K562 (cell line): ENCODE results near the gene BIRC5. TPM values are rescaled to one million over a fixed set of nuclear protein-coding genes. Genes with fewer than 3 reads are reported as not detected.

Experiments used
- CREBBP ChIP-seq: IDR thresholded peaks from one replicate; pipeline ENCODE4 v1.6.1; 2012; ENCODE audit warnings: low read depth, mild to moderate bottlenecking, control low read depth, inconsistent platforms, low read length
- DNMT1 ChIP-seq: fragments of 450-650 bp; IDR thresholded peaks from 2 replicates; pipeline ENCODE4 v1.6.1; 2016; ENCODE audit warnings: antibody characterized with exemption, mild to moderate bottlenecking
- FOXP1 ChIP-seq: sonication (generic); formaldehyde crosslinking; IDR thresholded peaks from 2 replicates; pipeline ENCODE4 v1.8.0; 2022; ENCODE audit warnings: mild to moderate bottlenecking, missing genetic modification reagents
- GTF2E2 ChIP-seq: fragments of 200-800 bp; sonication (Bioruptor generic); IDR thresholded peaks from 2 replicates; pipeline ENCODE4 v1.6.1; 2016; ENCODE audit warnings: missing genetic modification characterization, missing compliant biosample characterization
- HNRNPL ChIP-seq: fragments of 200-400 bp; formaldehyde crosslinking; IDR thresholded peaks from 2 replicates; pipeline ENCODE4 v1.6.1; 2017; ENCODE audit warnings: low read depth, mild to moderate bottlenecking, low read length
- HSF4 ChIP-seq: fragments of 250-450 bp; sonication (Bioruptor Pico); IDR thresholded peaks from 2 replicates; pipeline ENCODE4 v2.1.2; 2022; ENCODE audit warnings: mild to moderate bottlenecking, moderate library complexity, borderline replicate concordance
- KDM1A ChIP-seq, 2 experiments: fragments of 450-650 bp; IDR thresholded peaks; 2 replicates each; pipeline ENCODE4 v1.6.1; 2016; ENCODE audit warnings: mild to moderate bottlenecking in 2 of 2
- KDM5B ChIP-seq: fragments of 200-600 bp; sonication (generic); IDR thresholded peaks from 2 replicates; pipeline ENCODE4 v1.6.1; 2012; ENCODE audit warnings: low read depth, mild to moderate bottlenecking, moderate library complexity, low read length, control low read depth, inconsistent platforms; ENCODE audit not compliant: insufficient replicate concordance
- MYC ChIP-seq, 2 experiments: fragments of 250-450 bp in 1 of 2; sonication (Bioruptor Pico) in 1 of 2; IDR thresholded peaks; 2 replicates each; pipeline versions ENCODE4 v1.5.1 to v1.6.1; 2012 to 2021; ENCODE audit warnings: low read depth in 2 of 2, borderline replicate concordance in 1 of 2, improper control_type of control experiment in 1 of 2, low read length in 1 of 2, mild to moderate bottlenecking in 1 of 2, moderate library complexity in 1 of 2
- NBN ChIP-seq: fragments of 450-650 bp; IDR thresholded peaks from 2 replicates; pipeline ENCODE4 v1.6.1; 2016; ENCODE audit warnings: low read depth, mild to moderate bottlenecking
- NFATC3 ChIP-seq: fragments of 450-650 bp; IDR thresholded peaks from 2 replicates; pipeline ENCODE4 v1.6.1; 2017; ENCODE audit warnings: mild to moderate bottlenecking
- POLR2AphosphoS5 ChIP-seq: IDR thresholded peaks from 2 replicates; pipeline ENCODE4 v1.6.1; 2011; ENCODE audit warnings: mild to moderate bottlenecking, low read depth, low read length, moderate library complexity; ENCODE audit not compliant: control insufficient read depth, insufficient read depth
- PPARD ChIP-seq: fragments of 250-450 bp; sonication (Bioruptor Pico); IDR thresholded peaks from 2 replicates; pipeline ENCODE4 v1.8.0; 2022; ENCODE audit warnings: inconsistent platforms, mild to moderate bottlenecking, moderate library complexity
- PYGO2 ChIP-seq: fragments of 450-650 bp; IDR thresholded peaks from 2 replicates; pipeline ENCODE4 v1.6.1; 2016; ENCODE audit warnings: mild to moderate bottlenecking, missing genetic modification characterization, moderate library complexity, missing compliant biosample characterization
- SLC30A9 ChIP-seq: fragments of 250-450 bp; sonication (Bioruptor Pico); IDR thresholded peaks from 2 replicates; pipeline ENCODE4 v1.8.0; 2022; ENCODE audit warnings: mild to moderate bottlenecking, moderate library complexity
- SMARCA5 ChIP-seq: fragments of 450-650 bp; IDR thresholded peaks from 2 replicates; pipeline ENCODE4 v1.6.1; 2016
- VEZF1 ChIP-seq: fragments of 200-800 bp; sonication (Bioruptor generic); IDR thresholded peaks from 2 replicates; pipeline ENCODE4 v1.6.1; 2017; ENCODE audit warnings: missing genetic modification characterization, missing compliant biosample characterization
- ZBTB17 ChIP-seq: fragments of 450-650 bp; formaldehyde crosslinking; IDR thresholded peaks from 2 replicates; pipeline ENCODE4 v1.4.0; 2020; ENCODE audit warnings: mild to moderate bottlenecking
- ZNF212 ChIP-seq: fragments of 450-650 bp; formaldehyde crosslinking; IDR thresholded peaks from 2 replicates; pipeline ENCODE4 v1.4.0; 2020; ENCODE audit warnings: mild to moderate bottlenecking
- ZNF263 ChIP-seq: sonication (generic); formaldehyde crosslinking; IDR thresholded peaks from 2 replicates; pipeline ENCODE4 v1.8.0; 2022; ENCODE audit warnings: mild to moderate bottlenecking, missing genetic modification reagents, borderline replicate concordance
- ZNF311 ChIP-seq: fragments of 250-450 bp; sonication (Bioruptor Pico); IDR thresholded peaks from 2 replicates; pipeline ENCODE4 v1.4.0; 2020; ENCODE audit warnings: mild to moderate bottlenecking, moderate library complexity
- ZNF589 ChIP-seq: fragments of 200-800 bp; sonication (Bioruptor generic); IDR thresholded peaks from 2 replicates; pipeline ENCODE4 v1.6.1; 2016; ENCODE audit warnings: low read depth, missing genetic modification characterization, missing compliant biosample characterization
- polyA plus RNA-seq, 8 experiments: library from polyadenylated mRNA; depleted of rRNA in 4 of 8; stranded (reverse) in 5 of 8; unstranded in 3 of 8; fragments of >200 nt; fragmentation: Nextera tagmentation in 2 of 8; fragmentation: Illumina TruSeq in 1 of 8; extraction: Ambion mirVana in 2 of 8; extraction: Trizol in 1 of 8; gene quantifications; 2 replicates each; pipeline versions ENCODE4 v1.2.1 to v1.2.3, GENCODE V29; 2011 to 2014; ENCODE audit warnings: inconsistent platforms in 1 of 8, missing spikeins in 1 of 8
- total RNA-seq, 7 experiments: library from RNA; depleted of rRNA in 6 of 7; stranded (reverse); fragments of >200 nt in 6 of 7; fragmentation: Illumina TruSeq in 2 of 7; extraction: Trizol in 2 of 7; gene quantifications; 2 replicates each; pipeline versions ENCODE4 v1.2.1 to v1.2.3, GENCODE V29; 2011 to 2021; ENCODE audit warnings: low replicate concordance in 1 of 7
- TF ChIP-seq, protein P1 (sequence below): fragments of 450-650 bp; IDR thresholded peaks from 2 replicates; pipeline ENCODE4 v1.6.1; 2016; ENCODE audit warnings: mild to moderate bottlenecking
- TF ChIP-seq, protein P2 (sequence below): sonication (generic); formaldehyde crosslinking; IDR thresholded peaks from 2 replicates; pipeline ENCODE4 v1.8.1; 2023; ENCODE audit warnings: mild to moderate bottlenecking, missing genetic modification reagents

BIRC5 gene
- total and polyA plus RNA-seq, 9 of the 15 experiments (the other 6 are each of a cell fraction or from before 2014, with no cell fraction given): 64.4 to 140 (median 101) TPM

GRCh38 chr17:78214016-78214705 lies at the start of gene BIRC5 (continued):
- no peak for TF ChIP-seq ZBTB17 (CRISPR knock-in tag)
- no peak for TF ChIP-seq CREBBP
- no peak for TF ChIP-seq HSF4 (CRISPR knock-in tag)
- TF ChIP-seq GTF2E2 (tag): no peak
- TF ChIP-seq ZNF212 (CRISPR knock-in tag): no peak
- TF ChIP-seq PYGO2 (tag): no peak
- TF ChIP-seq HNRNPL: peak; percentile 98
- TF ChIP-seq FOXP1 (CRISPR knock-in tag): no peak; the same call in 1 of the 2 replicates
- TF ChIP-seq ZNF589 (CRISPR knock-in tag): no peak; the same call in 1 of the 2 replicates
- TF ChIP-seq, protein P1, sequence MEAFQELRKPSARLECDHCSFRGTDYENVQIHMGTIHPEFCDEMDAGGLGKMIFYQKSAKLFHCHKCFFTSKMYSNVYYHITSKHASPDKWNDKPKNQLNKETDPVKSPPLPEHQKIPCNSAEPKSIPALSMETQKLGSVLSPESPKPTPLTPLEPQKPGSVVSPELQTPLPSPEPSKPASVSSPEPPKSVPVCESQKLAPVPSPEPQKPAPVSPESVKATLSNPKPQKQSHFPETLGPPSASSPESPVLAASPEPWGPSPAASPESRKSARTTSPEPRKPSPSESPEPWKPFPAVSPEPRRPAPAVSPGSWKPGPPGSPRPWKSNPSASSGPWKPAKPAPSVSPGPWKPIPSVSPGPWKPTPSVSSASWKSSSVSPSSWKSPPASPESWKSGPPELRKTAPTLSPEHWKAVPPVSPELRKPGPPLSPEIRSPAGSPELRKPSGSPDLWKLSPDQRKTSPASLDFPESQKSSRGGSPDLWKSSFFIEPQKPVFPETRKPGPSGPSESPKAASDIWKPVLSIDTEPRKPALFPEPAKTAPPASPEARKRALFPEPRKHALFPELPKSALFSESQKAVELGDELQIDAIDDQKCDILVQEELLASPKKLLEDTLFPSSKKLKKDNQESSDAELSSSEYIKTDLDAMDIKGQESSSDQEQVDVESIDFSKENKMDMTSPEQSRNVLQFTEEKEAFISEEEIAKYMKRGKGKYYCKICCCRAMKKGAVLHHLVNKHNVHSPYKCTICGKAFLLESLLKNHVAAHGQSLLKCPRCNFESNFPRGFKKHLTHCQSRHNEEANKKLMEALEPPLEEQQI: no peak
- no peak for TF ChIP-seq SLC30A9 (CRISPR knock-in tag)
- TF ChIP-seq DNMT1: no peak
- TF ChIP-seq NFATC3: no peak
- TF ChIP-seq SMARCA5: no peak
- no peak for TF ChIP-seq ZNF311 (CRISPR knock-in tag)
- peak; percentile 95 for TF ChIP-seq MYC (IDR thresholded peaks at IDR 0.05; ENCODE audit: low read depth, low read length)
- TF ChIP-seq MYC (CRISPR knock-in tag; IDR thresholded peaks at IDR 0.05; ENCODE audit: borderline replicate concordance, low read depth): peak; percentile 88; the same call in 1 of the 2 replicates
- TF ChIP-seq KDM1A (IDR thresholded peaks at IDR 0.05): no peak
- peak; percentile 28 for TF ChIP-seq KDM5B
- TF ChIP-seq ZNF263 (CRISPR knock-in tag): no peak
- peak; percentile 73 for TF ChIP-seq VEZF1
- no peak for TF ChIP-seq PPARD (CRISPR knock-in tag)
- TF ChIP-seq, protein P2, sequence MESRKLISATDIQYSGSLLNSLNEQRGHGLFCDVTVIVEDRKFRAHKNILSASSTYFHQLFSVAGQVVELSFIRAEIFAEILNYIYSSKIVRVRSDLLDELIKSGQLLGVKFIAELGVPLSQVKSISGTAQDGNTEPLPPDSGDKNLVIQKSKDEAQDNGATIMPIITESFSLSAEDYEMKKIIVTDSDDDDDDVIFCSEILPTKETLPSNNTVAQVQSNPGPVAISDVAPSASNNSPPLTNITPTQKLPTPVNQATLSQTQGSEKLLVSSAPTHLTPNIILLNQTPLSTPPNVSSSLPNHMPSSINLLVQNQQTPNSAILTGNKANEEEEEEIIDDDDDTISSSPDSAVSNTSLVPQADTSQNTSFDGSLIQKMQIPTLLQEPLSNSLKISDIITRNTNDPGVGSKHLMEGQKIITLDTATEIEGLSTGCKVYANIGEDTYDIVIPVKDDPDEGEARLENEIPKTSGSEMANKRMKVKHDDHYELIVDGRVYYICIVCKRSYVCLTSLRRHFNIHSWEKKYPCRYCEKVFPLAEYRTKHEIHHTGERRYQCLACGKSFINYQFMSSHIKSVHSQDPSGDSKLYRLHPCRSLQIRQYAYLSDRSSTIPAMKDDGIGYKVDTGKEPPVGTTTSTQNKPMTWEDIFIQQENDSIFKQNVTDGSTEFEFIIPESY (CRISPR knock-in tag): 0 out of 2 replicates have a peak, but pooled peaks have one; percentile 21
- TF ChIP-seq POLR2AphosphoS5: peak; percentile 48; the same call in 1 of the 2 replicates
- no peak for TF ChIP-seq NBN
